ENCODE results near the gene TNPO3.
"Not testable (repeated sequence)": the region's sequence is repeated elsewhere in the genome, so short reads cannot be mapped to it uniquely, and the experiment has no call there.

TNPO3 gene

GRCh38 chr7:128954830-128955802, 99.8 kb downstream of the TNPO3 start:
- no peak for DNase-seq

- DNase-seq = no peak
Measured at GRCh38 chr7:128954150-128954549, 100.8 kb downstream of the TNPO3 start.

GRCh38 chr7:128951296-128951695, 103.6 kb downstream of the TNPO3 start:
- no peak for DNase-seq

- DNase-seq = no peak
Measured at GRCh38 chr7:128948976-128949760, 105.7 kb downstream of the TNPO3 start.

GRCh38 chr7:128948312-128948973, 106.5 kb downstream of the TNPO3 start:
- no peak for DNase-seq

GRCh38 chr7:128947854-128948253, 107.1 kb downstream of the TNPO3 start:
- no peak for DNase-seq

GRCh38 chr7:128946936-128947830, 107.7 kb downstream of the TNPO3 start:
- DNase-seq = no peak

- DNase-seq = no peak
Measured at GRCh38 chr7:128945668-128946366, 109.1 kb downstream of the TNPO3 start.

GRCh38 chr7:128944487-128945236, 110.2 kb downstream of the TNPO3 start:
- DNase-seq = no peak

GRCh38 chr7:128943251-128943650, 111.7 kb downstream of the TNPO3 start:
- not testable (repeated sequence) for DNase-seq

GRCh38 chr7:128941946-128942526, 112.9 kb downstream of the TNPO3 start:
- no peak for DNase-seq

GRCh38 chr7:128941323-128941890, 113.5 kb downstream of the TNPO3 start:
- DNase-seq = no peak

GRCh38 chr7:128940494-128941322, 114.2 kb downstream of the TNPO3 start:
- no peak for DNase-seq

GRCh38 chr7:128939861-128940410, 115.0 kb downstream of the TNPO3 start:
- no peak for DNase-seq

- no peak for DNase-seq
Measured at GRCh38 chr7:128939075-128939860, 115.6 kb downstream of the TNPO3 start.

GRCh38 chr7:128938544-128939074, 116.3 kb downstream of the TNPO3 start:
- peak; percentile 28 to 41 for DNase-seq
